ENCODE data around the gene UROC1.

- no peak for TF ChIP-seq POLR2A (IDR thresholded peaks at IDR 0.05)
- TF ChIP-seq, protein P1, sequence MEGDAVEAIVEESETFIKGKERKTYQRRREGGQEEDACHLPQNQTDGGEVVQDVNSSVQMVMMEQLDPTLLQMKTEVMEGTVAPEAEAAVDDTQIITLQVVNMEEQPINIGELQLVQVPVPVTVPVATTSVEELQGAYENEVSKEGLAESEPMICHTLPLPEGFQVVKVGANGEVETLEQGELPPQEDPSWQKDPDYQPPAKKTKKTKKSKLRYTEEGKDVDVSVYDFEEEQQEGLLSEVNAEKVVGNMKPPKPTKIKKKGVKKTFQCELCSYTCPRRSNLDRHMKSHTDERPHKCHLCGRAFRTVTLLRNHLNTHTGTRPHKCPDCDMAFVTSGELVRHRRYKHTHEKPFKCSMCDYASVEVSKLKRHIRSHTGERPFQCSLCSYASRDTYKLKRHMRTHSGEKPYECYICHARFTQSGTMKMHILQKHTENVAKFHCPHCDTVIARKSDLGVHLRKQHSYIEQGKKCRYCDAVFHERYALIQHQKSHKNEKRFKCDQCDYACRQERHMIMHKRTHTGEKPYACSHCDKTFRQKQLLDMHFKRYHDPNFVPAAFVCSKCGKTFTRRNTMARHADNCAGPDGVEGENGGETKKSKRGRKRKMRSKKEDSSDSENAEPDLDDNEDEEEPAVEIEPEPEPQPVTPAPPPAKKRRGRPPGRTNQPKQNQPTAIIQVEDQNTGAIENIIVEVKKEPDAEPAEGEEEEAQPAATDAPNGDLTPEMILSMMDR (IDR thresholded peaks at IDR 0.05) = no peak
Measured at GRCh38 chr3:126446301-126446700, 71.3 kb downstream of the UROC1 start.

Measured in testis (tissue), 2 donors.